Ascending aorta (tissue), 2 donors: Measurements from ENCODE around the gene SEMA3C. TPM values are rescaled to one million over a fixed set of nuclear protein-coding genes. Genes with fewer than 3 reads are reported as not detected.
A peak's percentile ranks its signal among the peaks of the same experiment; 100 is the strongest.

Experiments
- DNase-seq, 2 donors: peaks; one replicate each; pipeline ENCODE4 v3.0.0-alpha.2; 2019; ENCODE audit warnings: low spot score in 2 of 2
- H3K27ac ChIP-seq, 2 donors: fragments of 200-600 bp; sonication (generic); one replicate each; pipeline ENCODE4 v1.5.1; 2016 to 2017; ENCODE audit warnings: mild to moderate bottlenecking in 1 of 2
- H3K27me3 ChIP-seq: fragments of 200-600 bp; sonication (generic); one replicate; pipeline ENCODE4 v1.5.1; 2017
- H3K36me3 ChIP-seq, 2 donors: fragments of 200-600 bp; sonication (generic); one replicate each; pipeline ENCODE4 v1.5.1; 2016
- H3K4me1 ChIP-seq, 2 donors: fragments of 200-600 bp; sonication (generic); one replicate each; pipeline ENCODE4 v1.5.1; 2016 to 2017; ENCODE audit warnings: mild to moderate bottlenecking in 1 of 2
- H3K4me3 ChIP-seq, 2 donors: fragments of 200-600 bp; sonication (generic); one replicate each; pipeline ENCODE4 v1.5.1; 2016 to 2017; ENCODE audit warnings: mild to moderate bottlenecking in 1 of 2
- H3K9me3 ChIP-seq, 2 donors: fragments of 200-600 bp; sonication (generic); one replicate each; pipeline ENCODE4 v1.5.1; 2016
- CTCF ChIP-seq, 3 experiments: fragments of 200-600 bp in 2 of 3; fragments of 450-650 bp in 1 of 3; sonication (generic) in 2 of 3; IDR thresholded peaks; one replicate each; pipeline ENCODE4 v1.5.1; 2016 to 2019; ENCODE audit warnings: antibody characterized with exemption in 3 of 3, mild to moderate bottlenecking in 1 of 3, moderate library complexity in 1 of 3
- intact Hi-C: fragments of 100-400 bp; cut with DNase I; formaldehyde crosslinking; loops from one replicate; pipeline ENCODE4 v1.15.1; 2023
- total RNA-seq: library from RNA; depleted of rRNA; stranded (reverse); fragments of >200 nt; gene quantifications from one replicate; pipeline ENCODE4 v1.1.0, GENCODE V29; 2016

The SEMA3C gene
- total RNA-seq, 1 donor from 2014 or later = 16.6 TPM

- DNase-seq = no peak
- peaks cover 0 to 9% of the 10 kb centered on the region in 2 donors for H3K9me3 ChIP-seq
- peaks cover 0 to 3% of the 10 kb centered on the region in 2 donors for H3K4me1 ChIP-seq
- H3K27me3 ChIP-seq = no peaks in the 10 kb centered on the region
- intact Hi-C loops = loop anchor here (5.0 kb wide), 1 partner anchor 221 kb away; no protein-coding TSS in a partner anchor
- no peak overlapping the region for H3K4me3 ChIP-seq
- H3K36me3 ChIP-seq = no peaks in the 10 kb centered on the region
- TF ChIP-seq CTCF (IDR thresholded peaks at IDR 0.05) = no peak
- H3K27ac ChIP-seq = no peak overlapping the region
Observed at GRCh38 chr7:80943342-80943741, 24.5 kb upstream of the SEMA3C start.

GRCh38 chr7:80942261-80943041, 23.6 kb upstream of the SEMA3C start:
- H3K27ac ChIP-seq = peak overlapping the region in 1 of 2 donors; percentile 3
- no peak overlapping the region for H3K4me3 ChIP-seq
- peaks cover 0 to 3% of the 10 kb centered on the region in 2 donors for H3K4me1 ChIP-seq
- no peaks in the 10 kb centered on the region for H3K36me3 ChIP-seq
- peaks cover 0 to 9% of the 10 kb centered on the region in 2 donors for H3K9me3 ChIP-seq
- DNase-seq = peak; percentile 16 to 82
- no peaks in the 10 kb centered on the region for H3K27me3 ChIP-seq
- intact Hi-C loops = loop anchor here (5.0 kb wide), 1 partner anchor 220 kb away; no protein-coding TSS in a partner anchor
- TF ChIP-seq CTCF (IDR thresholded peaks at IDR 0.05) = no peak

GRCh38 chr7:80941208-80941758, 22.4 kb upstream of the SEMA3C start:
- no peak for TF ChIP-seq CTCF (IDR thresholded peaks at IDR 0.05)
- peaks cover 0 to 3% of the 10 kb centered on the region in 2 donors for H3K4me1 ChIP-seq
- intact Hi-C loops = loop anchor here (2.0 to 5.0 kb wide), 2 partner anchors 22 to 219 kb away; partner anchors contain the start of gene SEMA3C
- peak overlapping the region in 1 of 2 donors; percentile 23 for H3K27ac ChIP-seq
- H3K27me3 ChIP-seq = no peaks in the 10 kb centered on the region
- no peak for DNase-seq
- no peaks in the 10 kb centered on the region for H3K36me3 ChIP-seq
- peaks cover 0 to 9% of the 10 kb centered on the region in 2 donors for H3K9me3 ChIP-seq
- no peak overlapping the region for H3K4me3 ChIP-seq

GRCh38 chr7:80940539-80941207, 21.8 kb upstream of the SEMA3C start:
- H3K4me1 ChIP-seq = peaks cover 0 to 3% of the 10 kb centered on the region in 2 donors
- no peak for TF ChIP-seq CTCF (IDR thresholded peaks at IDR 0.05)
- peaks cover 0 to 9% of the 10 kb centered on the region in 2 donors for H3K9me3 ChIP-seq
- no peak overlapping the region for H3K4me3 ChIP-seq
- H3K27ac ChIP-seq = no peak overlapping the region
- DNase-seq = no peak
- intact Hi-C loops = loop anchor here (2.0 to 5.0 kb wide), 2 partner anchors 22 to 218 kb away; partner anchors contain the start of gene SEMA3C
- no peaks in the 10 kb centered on the region for H3K36me3 ChIP-seq
- no peaks in the 10 kb centered on the region for H3K27me3 ChIP-seq

- Histone ChIP-seq H3K9me3 (no peaks in the 10 kb centered on the region), H3K27me3 (no peaks in the 10 kb centered on the region), H3K4me1 (peaks cover 0 to 3% of the 10 kb centered on the region in 2 donors), H3K36me3 (no peaks in the 10 kb centered on the region), H3K4me3 (no peak overlapping the region), H3K27ac (no peak overlapping the region)
- intact Hi-C loops = no loop called here
- TF ChIP-seq CTCF (IDR thresholded peaks at IDR 0.05) = no peak
- no peak for DNase-seq
Observed at GRCh38 chr7:80937336-80937735, 18.5 kb upstream of the SEMA3C start.
